RWPE1 (cell line): ENCODE results near the gene FRMD4A.

Source experiments
- CTCF ChIA-PET: fragments of 350-600 bp; sonication (Branson Sonifier 250); formaldehyde crosslinking; extraction: SDS; loops from one replicate; lab custom pipeline; 2021; lab: Yijun Ruan, JAX
- POLR2A ChIA-PET: fragments of 400-600 bp; formaldehyde crosslinking; extraction: SDS; loops from one replicate; lab custom pipeline; 2020; ENCODE audit warnings: antibody characterized with exemption; ENCODE audit not compliant: low non-redundant PET; lab: Yijun Ruan, JAX
- DNase-seq: peaks from one replicate; pipeline ENCODE4 v3.0.0; 2012; ENCODE audit warnings: low spot score
- H3K27ac ChIP-seq: fragments of 450-650 bp; 2 replicates; pipeline ENCODE4 v1.5.1; 2017
- TF ChIP-seq, protein P1 (sequence below): fragments of 450-650 bp; conservative IDR thresholded peaks from 2 replicates; pipeline ENCODE4 v1.5.1; 2017; ENCODE audit warnings: low read depth, mild to moderate bottlenecking

Gene FRMD4A

DNA sequence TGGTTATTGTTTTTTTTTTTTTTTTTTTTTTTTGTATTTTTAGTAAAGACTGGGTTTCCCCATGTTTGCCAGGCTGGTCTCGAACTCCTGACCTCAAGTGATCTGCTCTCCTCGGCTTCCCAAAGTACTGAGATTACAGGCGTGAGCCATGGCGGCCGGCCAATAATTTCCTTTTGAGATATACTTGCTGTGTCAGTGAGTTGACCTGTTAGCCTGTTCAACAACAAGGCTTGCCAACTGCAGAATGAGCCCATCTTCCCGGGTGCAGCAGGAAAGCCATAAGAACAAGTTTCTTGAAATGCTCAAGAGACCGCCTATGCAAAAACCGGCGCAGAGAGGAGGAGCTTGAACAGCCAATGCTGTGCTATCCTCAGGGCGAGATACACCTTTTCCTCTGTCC is 631.5 kb downstream of the FRMD4A start:
- peak overlapping the region; percentile 68 for H3K27ac ChIP-seq
- no peak for DNase-seq
- CTCF ChIA-PET, result interaction anchor here (0.7 kb wide), 1 partner anchor 10 kb away, joined by 3 read pairs; no protein-coding TSS in a partner anchor
- POLR2A ChIA-PET, result no interaction called here
- TF ChIP-seq, protein P1, sequence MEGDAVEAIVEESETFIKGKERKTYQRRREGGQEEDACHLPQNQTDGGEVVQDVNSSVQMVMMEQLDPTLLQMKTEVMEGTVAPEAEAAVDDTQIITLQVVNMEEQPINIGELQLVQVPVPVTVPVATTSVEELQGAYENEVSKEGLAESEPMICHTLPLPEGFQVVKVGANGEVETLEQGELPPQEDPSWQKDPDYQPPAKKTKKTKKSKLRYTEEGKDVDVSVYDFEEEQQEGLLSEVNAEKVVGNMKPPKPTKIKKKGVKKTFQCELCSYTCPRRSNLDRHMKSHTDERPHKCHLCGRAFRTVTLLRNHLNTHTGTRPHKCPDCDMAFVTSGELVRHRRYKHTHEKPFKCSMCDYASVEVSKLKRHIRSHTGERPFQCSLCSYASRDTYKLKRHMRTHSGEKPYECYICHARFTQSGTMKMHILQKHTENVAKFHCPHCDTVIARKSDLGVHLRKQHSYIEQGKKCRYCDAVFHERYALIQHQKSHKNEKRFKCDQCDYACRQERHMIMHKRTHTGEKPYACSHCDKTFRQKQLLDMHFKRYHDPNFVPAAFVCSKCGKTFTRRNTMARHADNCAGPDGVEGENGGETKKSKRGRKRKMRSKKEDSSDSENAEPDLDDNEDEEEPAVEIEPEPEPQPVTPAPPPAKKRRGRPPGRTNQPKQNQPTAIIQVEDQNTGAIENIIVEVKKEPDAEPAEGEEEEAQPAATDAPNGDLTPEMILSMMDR, result no peak

DNA sequence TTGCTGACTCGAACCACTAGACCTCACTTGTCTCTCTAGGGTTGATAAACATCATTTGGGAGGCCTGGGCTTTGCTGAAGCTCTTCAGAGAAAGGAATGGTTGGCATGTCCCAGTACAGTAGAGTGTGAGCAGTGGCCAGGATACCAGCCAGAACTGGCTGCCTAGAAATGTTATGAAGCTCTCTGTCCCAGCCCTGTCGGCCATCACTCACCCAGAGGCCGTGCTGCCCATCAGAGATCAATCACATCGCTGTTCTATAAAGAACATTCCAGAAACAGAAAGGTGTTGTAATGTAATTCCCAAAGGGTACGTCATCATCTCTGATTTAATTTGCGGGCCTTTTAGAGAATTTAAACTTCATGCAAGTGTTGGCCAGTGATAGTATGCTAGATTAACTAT is 632.5 kb downstream of the FRMD4A start:
- ChIA-PET CTCF (no interaction called here), POLR2A (no interaction called here)
- TF ChIP-seq, protein P1, result no peak
- peak overlapping the region; percentile 68 for H3K27ac ChIP-seq
- peak; percentile 39 for DNase-seq

DNA sequence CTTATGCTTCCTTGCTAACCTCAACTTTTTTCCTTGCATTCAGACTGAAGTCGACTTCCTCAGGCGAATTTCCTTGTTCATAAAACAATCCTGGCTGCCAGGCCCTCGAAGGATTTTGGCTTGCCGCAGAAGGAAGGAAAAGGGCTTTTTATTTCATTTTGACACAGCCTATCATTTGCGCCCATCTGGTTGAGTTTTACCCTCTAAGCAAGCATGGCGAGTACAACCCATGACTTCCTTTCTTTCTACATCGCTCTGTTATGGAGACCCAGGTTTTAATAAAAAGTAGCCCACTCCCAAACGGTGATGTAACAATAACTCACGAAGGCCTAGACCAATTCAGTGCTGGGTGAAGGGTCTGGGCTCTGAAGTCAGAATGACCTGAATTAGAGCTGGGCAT is 634.7 kb downstream of the FRMD4A start:
- H3K27ac ChIP-seq, result 0 out of 2 replicates have a peak overlapping the region, but pooled peaks have one; percentile 3
- ChIA-PET CTCF (no interaction called here), POLR2A (no interaction called here)
- TF ChIP-seq, protein P1, result no peak
- DNase-seq, result no peak

DNA sequence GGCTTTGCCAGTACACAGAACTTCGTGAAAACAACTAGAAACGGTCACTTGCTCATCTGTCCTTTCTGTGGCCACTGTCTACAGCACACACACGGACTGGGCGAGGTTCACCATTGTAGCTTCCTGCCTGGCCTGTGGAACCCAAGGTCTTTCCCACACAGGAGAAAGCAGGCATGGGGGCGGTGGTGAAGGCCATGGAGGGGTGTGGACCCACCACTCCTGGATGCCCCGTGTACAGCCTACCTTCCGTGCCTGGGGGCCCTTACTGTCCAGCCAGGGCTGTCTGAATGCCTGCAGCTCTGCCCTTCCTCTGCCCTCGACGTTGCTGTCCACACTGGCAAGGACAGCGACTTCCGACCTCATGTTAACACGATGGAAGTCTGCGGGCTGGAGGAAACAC is 635.1 kb downstream of the FRMD4A start:
- DNase-seq, result no peak
- 0 out of 2 replicates have a peak overlapping the region, but pooled peaks have one; percentile 3 for H3K27ac ChIP-seq
- TF ChIP-seq, protein P1, result no peak
- ChIA-PET POLR2A (no interaction called here), CTCF (no interaction called here)

DNA sequence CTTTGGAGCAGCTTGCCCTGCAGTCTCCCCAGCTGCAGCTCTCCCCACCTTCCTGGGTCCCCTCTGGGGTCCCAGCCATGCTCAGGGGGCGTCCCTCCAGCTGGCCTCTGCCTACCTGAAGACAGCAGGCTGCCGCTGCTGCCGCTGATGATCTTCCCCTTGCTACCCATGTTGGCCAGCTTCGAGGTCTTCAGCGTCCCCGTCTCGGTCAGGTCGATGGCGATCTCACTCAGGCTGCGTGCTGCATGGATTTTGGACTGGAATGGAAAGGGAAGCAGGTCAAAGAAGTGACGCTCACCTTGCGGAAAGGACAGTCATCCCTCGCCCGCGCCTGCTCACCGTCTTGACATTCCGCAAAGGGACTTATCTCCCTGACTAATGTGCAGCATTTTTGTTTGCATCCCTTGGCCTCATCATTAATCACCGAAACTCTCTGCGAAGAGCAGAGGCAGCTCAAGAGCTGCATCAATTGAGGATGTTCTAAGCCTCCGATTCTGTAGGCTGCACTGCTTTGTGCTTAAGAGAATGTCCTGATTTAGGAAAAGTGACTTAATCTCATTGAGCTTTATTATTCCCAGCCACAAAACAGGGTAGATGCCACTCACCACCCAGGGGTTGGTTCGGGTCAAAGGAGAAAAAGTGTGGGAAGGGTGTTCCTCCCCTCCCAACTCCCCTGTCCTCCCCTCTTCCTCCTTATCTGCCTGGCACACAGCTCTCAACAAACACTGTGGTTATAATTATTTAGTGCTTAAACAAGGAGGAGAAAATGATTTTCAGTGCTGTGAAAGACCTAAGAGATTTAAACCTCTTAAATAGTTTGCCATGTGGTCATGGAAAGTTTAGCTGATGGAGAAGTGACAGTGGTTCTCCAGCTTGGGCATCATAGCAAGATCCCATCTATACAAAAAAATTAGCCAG is 636.7 kb downstream of the FRMD4A start:
- no peak for DNase-seq
- H3K27ac ChIP-seq, result no peak overlapping the region
- ChIA-PET POLR2A (no interaction called here), CTCF (no interaction called here)
- TF ChIP-seq, protein P1, result no peak

DNA sequence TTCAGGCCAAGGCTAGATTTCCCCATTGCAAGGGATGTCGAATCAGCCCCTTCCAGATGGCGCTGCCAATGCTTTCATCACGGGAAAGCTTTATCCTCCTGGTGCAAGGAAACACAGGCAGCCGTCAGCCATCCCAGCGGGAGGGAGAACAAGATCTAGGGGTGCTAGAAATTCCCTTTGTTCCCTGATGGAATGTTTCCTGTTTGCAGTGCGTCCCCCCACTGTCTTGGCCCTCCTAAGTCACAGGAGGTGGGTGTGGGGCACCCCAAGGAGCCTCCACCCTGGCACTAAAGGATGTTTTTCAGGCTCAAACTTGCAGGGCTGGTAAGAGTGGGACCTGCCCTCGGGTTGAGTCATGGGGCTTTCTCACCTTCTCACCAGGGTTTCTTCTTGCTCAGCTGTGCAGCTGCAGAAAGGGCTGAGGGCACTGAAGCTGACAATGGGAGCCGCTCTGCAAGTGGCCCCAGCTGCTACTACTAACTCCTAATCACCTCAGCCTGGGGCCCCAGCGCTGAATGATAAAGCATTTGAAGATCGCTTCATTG is 640.4 kb downstream of the FRMD4A start:
- TF ChIP-seq, protein P1, result no peak
- peak overlapping the region; percentile 92 for H3K27ac ChIP-seq
- ChIA-PET POLR2A (no interaction called here), CTCF (no interaction called here)
- DNase-seq, result peak; percentile 84
